ENCODE results near the gene EFEMP2.

GRCh38 chr11:65817835-65818680 lies 54.5 kb downstream of the EFEMP2 start:
- TF ChIP-seq POLR2AphosphoS5 (IDR thresholded peaks at IDR 0.05) (peak; percentile 30 to 80 (median 65)), CTCF (IDR thresholded peaks at IDR 0.05) (peak; percentile 97 to 98 (median 97)), POLR2A (IDR thresholded peaks at IDR 0.05) (no peak)
